A549 treated with Hydrocortisone at 1 μM for 4 hours (cell line): ENCODE results near the gene NBAS. TPM values are rescaled to one million over a fixed set of nuclear protein-coding genes. Genes with fewer than 3 reads are reported as not detected.

Experiments
- total RNA-seq: library from RNA; stranded (reverse); fragments of 200-300 nt; extraction: Qiagen RNA extraction; gene quantifications from 5 replicates; pipeline ENCODE4 v1.2.3, GENCODE V29; 2022

The NBAS gene
- total RNA-seq, result 15.3 to 16.1 TPM (median 16.0 TPM) in 5 replicates

GRCh38 chr2:15560988-15561573 is at the start of gene NBAS:
Gene NBAS, minus strand, starts transcription at chr2:15561334. Its CDS starts 30 bp downstream, at chr2:15561304.

GRCh38 chr2:15591692-15592463 is 30.7 kb upstream of the NBAS start, which contains the start of gene DDX1:
Gene DDX1, plus strand, starts transcription at chr2:15591868. Its CDS starts 66 bp downstream, at chr2:15591934.

Other genes starting within 250 kb of the NBAS start
- 123 to 162 TPM (median 127 TPM) in 5 replicates for gene DDX1, start 30.5 kb upstream of the NBAS start, total RNA-seq